Heart right ventricle (tissue), 16 donors: ENCODE results near the gene SPTA1. TPM values are rescaled to one million over a fixed set of nuclear protein-coding genes. Genes with fewer than 3 reads are reported as not detected.

ENCODE experiments used
- ATAC-seq, 8 donors: fragments of 200-7000 bp; cut with Tn5 transposase; one replicate each; pipeline ENCODE4 v1.9.1; 2020; ENCODE audit warnings: mild to moderate bottlenecking in 8 of 8, moderate library complexity in 8 of 8, moderate number of reproducible peaks in 1 of 8
- DNase-seq, 2 donors: peaks; one replicate each; pipeline ENCODE4 v3.0.0-alpha.2; 2020
- H3K27ac ChIP-seq, 10 donors: fragments of 200-600 bp; sonication (generic) in 2 of 10; one replicate each; pipeline versions ENCODE4 v1.5.0 to v1.8.0; 2020 to 2022; ENCODE audit warnings: mild to moderate bottlenecking in 3 of 10
- H3K27me3 ChIP-seq, 7 donors: fragments of 200-600 bp; one replicate each; pipeline ENCODE4 v1.8.0; 2021 to 2022; ENCODE audit warnings: mild to moderate bottlenecking in 2 of 7
- H3K36me3 ChIP-seq, 9 donors: fragments of 200-600 bp; sonication (generic) in 1 of 9; one replicate each; pipeline versions ENCODE4 v1.5.0 to v1.8.0; 2020 to 2022; ENCODE audit warnings: mild to moderate bottlenecking in 2 of 9
- H3K4me1 ChIP-seq, 9 donors: fragments of 200-600 bp; sonication (generic) in 1 of 9; one replicate each; pipeline versions ENCODE4 v1.5.0 to v1.8.0; 2020 to 2022; ENCODE audit warnings: mild to moderate bottlenecking in 4 of 9
- H3K4me3 ChIP-seq, 10 donors: fragments of 200-600 bp; sonication (generic) in 2 of 10; one replicate each; pipeline versions ENCODE4 v1.5.0 to v1.8.0; 2020 to 2022; ENCODE audit warnings: mild to moderate bottlenecking in 7 of 10, moderate library complexity in 2 of 10
- H3K9me3 ChIP-seq, 11 donors: fragments of 200-600 bp in 10 of 11; sonication (generic) in 2 of 11; one replicate each; pipeline versions ENCODE4 v1.5.0 to v1.8.0; 2013 to 2022; ENCODE audit warnings: mild to moderate bottlenecking in 2 of 11, control low read depth in 1 of 11, moderate library complexity in 1 of 11
- CTCF ChIP-seq, 9 donors: fragments of 200-600 bp; sonication (generic) in 2 of 9; IDR thresholded peaks; one replicate each; pipeline versions ENCODE4 v1.5.0 to v1.8.0; 2021 to 2022; ENCODE audit warnings: antibody characterized with exemption in 9 of 9, mild to moderate bottlenecking in 5 of 9, moderate library complexity in 1 of 9
- WGBS, 2 donors: extraction: QIAGEN DNeasy Blood & Tissue Kit; methylation state at CpG; one replicate each; pipeline ENCODE4 v1.1.7; 2013; ENCODE audit warnings: inconsistent platforms in 1 of 2; 5-methylcytosine and 5-hydroxymethylcytosine counted together
- intact Hi-C, 10 donors: fragments of 100-400 bp; cut with DNase I; formaldehyde crosslinking; loops; one replicate each; pipeline versions ENCODE4 v1.11.1 to v1.14.2; 2022
- polyA plus RNA-seq, 2 donors: library from polyadenylated mRNA; stranded (reverse); fragments of 200-250 nt; gene quantifications; one replicate each; pipeline ENCODE4 v1.2.3, GENCODE V29; 2013
- total RNA-seq, 10 donors: library from RNA; stranded (reverse); fragmentation: NEBNext Ultra II Directional in 3 of 10; extraction: Animal tissue kit (Norgen Biotek cat#: 25700) in 3 of 10; gene quantifications; one replicate each; pipeline versions ENCODE4 v1.2.1 to v1.2.4, GENCODE V29; 2021 to 2023
- donor health status: Arrhythmogenic right ventricular cardiomyopathy.
- donor health status: ischemic (EF 13 %, LVEDD 7.1; RV severe dilation, severe dysfunction).
- donor health status: healthy with polysubstance abuse.
- donor health status: DM: no; HTN: yes; CAD: no.
- donor health status: DM: no; HTN: no; CAD: no.
- donor health status: ischemic (EF 25% LVEDD 6.9; RV normal size, moderate dysfunction).
- donor health status: ischemic (EF 25% LVEDD 5.7; RV mildly dilated, moderate dysfunction).
- donor health status: healthy.
- donor health status: DM: yes; HTN: yes; CAD: no.
- donor health status: Ischemic cardiomyopathy.
- donor health status: ischemic (EF 35%, LVEDD 5.7; RV mildly dilated, moderate dysfunction).
- donor health status: nonischemic (EF 11% LVEDD 7.7; RV severe dilation, severe dysfunction).
- donor health status: DM: yes; HTN: yes; CAD: no.
- donor health status: PGD.
- donor health status: ischemic (EF 29% LVEDD 5.4; RV normal size, mild dysfunction).
- donor health status: nonischemic (EF 23%, LVEDD 6.1; RV moderate dilation, normal function).

SPTA1 gene
- total and polyA plus RNA-seq, 12 donors, result 0.03 to 1.2 (median 0.05) TPM; not detected in 7

GRCh38 chr1:158666037-158666436 is 20.5 kb downstream of the SPTA1 start:
- TF ChIP-seq CTCF (IDR thresholded peaks at IDR 0.05), result no peak
- Histone ChIP-seq H3K9me3 (peaks cover 0 to 3% (median 0%) of the 10 kb centered on the region in 11 donors), H3K4me1 (no peaks in the 10 kb centered on the region), H3K27ac (no peak overlapping the region), H3K4me3 (no peak overlapping the region), H3K36me3 (no peaks in the 10 kb centered on the region), H3K27me3 (no peaks in the 10 kb centered on the region)
- 76 to 84% methylated on average over 8 of the region's 8 CpGs for WGBS, 2 donors
- DNase-seq (no peak), ATAC-seq (no peak)
- intact Hi-C loops, result no loop called here

GRCh38 chr1:158654571-158654970 is 31.9 kb downstream of the SPTA1 start:
- no peaks in the 10 kb centered on the region for H3K36me3 ChIP-seq
- TF ChIP-seq CTCF (IDR thresholded peaks at IDR 0.05), result no peak
- ATAC-seq (peak in 4 of 8 donors; percentile 16 to 70 (median 46)), DNase-seq (no peak)
- H3K27ac ChIP-seq, result peak overlapping the region in 1 of 10 donors; percentile 60
- H3K27me3 ChIP-seq, result peaks cover 0 to 4% (median 0%) of the 10 kb centered on the region in 7 donors
- no peaks in the 10 kb centered on the region for H3K9me3 ChIP-seq
- 36 to 43% methylated on average over 6 of the region's 6 CpGs for WGBS, 2 donors
- intact Hi-C loops, result loop anchor here in 1 of 10 donors (10.0 kb wide), 1 partner anchor 1740 kb away; no protein-coding TSS in a partner anchor
- peaks cover 0 to 26% (median 0%) of the 10 kb centered on the region in 9 donors for H3K4me1 ChIP-seq
- no peak overlapping the region for H3K4me3 ChIP-seq

- H3K4me1 ChIP-seq, result peaks cover 0 to 26% (median 0%) of the 10 kb centered on the region in 9 donors
These were observed 32.4 kb downstream of the SPTA1 start for GRCh38 chr1:158654086-158654485.

GRCh38 chr1:158652721-158653334 is 33.7 kb downstream of the SPTA1 start:
- no peak overlapping the region for H3K4me3 ChIP-seq
- H3K27me3 ChIP-seq, result peaks cover 0 to 4% (median 0%) of the 10 kb centered on the region in 7 donors
- no peak for DNase-seq
- no peak overlapping the region for H3K27ac ChIP-seq
- intact Hi-C loops, result loop anchor here in 1 of 10 donors (10.0 kb wide), 1 partner anchor 1742 kb away; no protein-coding TSS in a partner anchor
- no peaks in the 10 kb centered on the region for H3K36me3 ChIP-seq
- WGBS, 2 donors, result 92% methylated on average over 7 of the region's 7 CpGs
- no peaks in the 10 kb centered on the region for H3K9me3 ChIP-seq
- peaks cover 0 to 26% (median 0%) of the 10 kb centered on the region in 9 donors for H3K4me1 ChIP-seq
- no peak for TF ChIP-seq CTCF (IDR thresholded peaks at IDR 0.05)
- ATAC-seq, result no peak

More at GRCh38 chr1:158654086-158654485, 32.4 kb downstream of the SPTA1 start:
- Histone ChIP-seq H3K9me3 (no peaks in the 10 kb centered on the region), H3K4me3 (no peak overlapping the region), H3K27me3 (peaks cover 0 to 4% (median 0%) of the 10 kb centered on the region in 7 donors), H3K27ac (no peak overlapping the region), H3K36me3 (no peaks in the 10 kb centered on the region)
- no peak for TF ChIP-seq CTCF (IDR thresholded peaks at IDR 0.05)
- ATAC-seq (no peak), DNase-seq (no peak)
- intact Hi-C loops, result loop anchor here in 1 of 10 donors (10.0 kb wide), 1 partner anchor 1741 kb away; no protein-coding TSS in a partner anchor
